Stimulated activated CD4-positive, alpha-beta T cell treated with anti-CD3 and anti-CD28 coated beads, Interleukin-15, amount 100 ng/mL, for 48 hours (primary cell): ENCODE measurements around the gene RPRD1B.

Experiments
- DNase-seq, 2 donors: peaks; one replicate each; pipeline ENCODE4 v3.0.0-alpha.2; 2020; ENCODE audit warnings: low read depth in 2 of 2

RPRD1B gene

GRCh38 chr20:38120625-38120988, 87.1 kb downstream of the RPRD1B start:
- no peak for DNase-seq

GRCh38 chr20:38121741-38122140, 88.2 kb downstream of the RPRD1B start:
- no peak for DNase-seq

- no peak for DNase-seq
Observed at GRCh38 chr20:38123021-38123587, 89.6 kb downstream of the RPRD1B start.

- no peak for DNase-seq
Observed at GRCh38 chr20:38125157-38126056, 91.9 kb downstream of the RPRD1B start.

- DNase-seq = no peak
Observed at GRCh38 chr20:38126146-38126921, 92.8 kb downstream of the RPRD1B start.

GRCh38 chr20:38126932-38127621, 93.5 kb downstream of the RPRD1B start:
- DNase-seq = no peak

- DNase-seq = no peak
Observed at GRCh38 chr20:38127920-38128528, 94.5 kb downstream of the RPRD1B start.

- DNase-seq = no peak
Observed at GRCh38 chr20:38128691-38129090, 95.1 kb downstream of the RPRD1B start.

GRCh38 chr20:38129248-38129865, 95.8 kb downstream of the RPRD1B start:
- no peak for DNase-seq

GRCh38 chr20:38129893-38130609, 96.5 kb downstream of the RPRD1B start:
- no peak for DNase-seq

- DNase-seq = no peak
Observed at GRCh38 chr20:38130687-38131587, 97.4 kb downstream of the RPRD1B start.

- no peak for DNase-seq
Observed at GRCh38 chr20:38131588-38132121, 98.1 kb downstream of the RPRD1B start.

GRCh38 chr20:38132156-38132909, 98.8 kb downstream of the RPRD1B start:
- no peak for DNase-seq

- DNase-seq = no peak
Observed at GRCh38 chr20:38132910-38133501, 99.5 kb downstream of the RPRD1B start.

GRCh38 chr20:38133680-38134426, 100.3 kb downstream of the RPRD1B start:
- no peak for DNase-seq

- DNase-seq = no peak
Observed at GRCh38 chr20:38134427-38135270, 101.1 kb downstream of the RPRD1B start.
